ENCODE measurements around the gene DDX5. TPM values are rescaled to one million over a fixed set of nuclear protein-coding genes. Genes with fewer than 3 reads are reported as not detected.

The DDX5 gene
- total RNA-seq, 1 experiment from 2014 or later = 869 TPM

GRCh38 chr17:64457156-64457555 lies 48.9 kb downstream of the DDX5 start:
- Histone ChIP-seq H2AFZ (ENCODE audit: low read length) (no peak overlapping the region), H2BK5ac (ENCODE audit: insufficient read length, low read length) (no peak overlapping the region), H4K91ac (ENCODE audit: insufficient read length, low read depth, low read length) (no peak overlapping the region), H3K4ac (ENCODE audit: low read depth, low read length) (no peak overlapping the region), H3K9ac (ENCODE audit: extremely low read depth, insufficient read length, low read length) (no peak overlapping the region), H2BK120ac (ENCODE audit: low read depth, low read length, poor library complexity, severe bottlenecking) (no peak overlapping the region), H3K23ac (ENCODE audit: insufficient read length, low read depth, low read length) (no peak overlapping the region), H2BK15ac (ENCODE audit: low read depth, low read length) (no peak overlapping the region), H2BK20ac (ENCODE audit: low read depth, low read length, poor library complexity, severe bottlenecking) (no peak overlapping the region), H2BK12ac (ENCODE audit: insufficient read length, low read depth, low read length) (no peak overlapping the region), H3K4me2 (ENCODE audit: insufficient read depth, insufficient read length, low read length) (no peak overlapping the region), H3K27me3 (ENCODE audit: insufficient read depth, low read length) (no peaks in the 10 kb centered on the region), H2AK5ac (ENCODE audit: insufficient read length, low read length) (no peak overlapping the region), H3K9me3 (ENCODE audit: control insufficient read depth, low read depth, low read length) (no peaks in the 10 kb centered on the region), H3K4me1 (ENCODE audit: insufficient read depth, low read length) (no peaks in the 10 kb centered on the region), H3K18ac (ENCODE audit: insufficient read length, low read depth, low read length) (no peak overlapping the region), H4K5ac (ENCODE audit: insufficient read length, low read depth, low read length) (no peak overlapping the region), H3T11ph (ENCODE audit: low read length) (no peak overlapping the region), H3K56ac (ENCODE audit: insufficient read length, low read depth, low read length) (no peak overlapping the region), H3K14ac (ENCODE audit: insufficient read depth, low read length) (no peak overlapping the region), H4K20me1 (ENCODE audit: control insufficient read depth, insufficient read depth, insufficient read length) (no peaks in the 10 kb centered on the region), H3K27ac (ENCODE audit: insufficient read length, low read depth, low read length) (no peak overlapping the region), H3K79me1 (ENCODE audit: insufficient read depth, low read depth, low read length, poor library complexity, severe bottlenecking) (no peaks in the 10 kb centered on the region), H3K79me2 (ENCODE audit: insufficient read depth, low read length) (no peaks in the 10 kb centered on the region), H3K23me2 (ENCODE audit: insufficient read length, low read depth, low read length, poor library complexity, severe bottlenecking) (no peaks in the 10 kb centered on the region), H4K8ac (replicated peaks; ENCODE audit: insufficient read length, low read depth, low read length) (no peak overlapping the region)
- no peak overlapping the region for H3K4me3 Mint-ChIP-seq
- no peak overlapping the region for H3K27ac Mint-ChIP-seq
- no peak for DNase-seq
- no peaks in the 10 kb centered on the region for H3K4me1 Mint-ChIP-seq
- H3K27me3 Mint-ChIP-seq (ENCODE audit: low read depth) = no peaks in the 10 kb centered on the region; the same call in 1 of the 2 replicates
- no peak for TF ChIP-seq CTCF (conservative IDR thresholded peaks at IDR 0.05)
- no peaks in the 10 kb centered on the region for H3K9me3 Mint-ChIP-seq
- WGBS (ENCODE audit: extremely low coverage, insufficient read length, low lambda C conversion rate) = no CpG with 5 or more reads among the region's 7 CpGs
- no peaks in the 10 kb centered on the region; a peak in 1 of 7 replicates for H3K36me3 Mint-ChIP-seq (ENCODE audit: insufficient read depth in 1 of 3, low read depth in 3 of 3)
